A673 (cell line): Measurements from ENCODE around the gene MFAP1. TPM values are rescaled to one million over a fixed set of nuclear protein-coding genes. Genes with fewer than 3 reads are reported as not detected.
A peak's percentile ranks its signal among the peaks of the same experiment; 100 is the strongest.

Source experiments
- BruUV-seq: library from RNA; stranded (reverse); fragments of 400-500 nt; replicated peaks from 2 replicates; lab custom pipeline; 2021; lab: Mats Ljungman, UMichigan
- CTCF ChIA-PET: fragments of 300-600 bp; sonication (Branson Sonifier 250); formaldehyde crosslinking; loops from one replicate; lab custom pipeline; 2022; ENCODE audit warnings: antibody characterized with exemption; lab: Charles Lee
- POLR2A ChIA-PET: fragments of 300-600 bp; sonication (Branson Sonifier 250); formaldehyde crosslinking; loops from one replicate; lab custom pipeline; 2022; ENCODE audit warnings: antibody characterized with exemption; ENCODE audit not compliant: low non-redundant PET; lab: Charles Lee
- DNase-seq: peaks from one replicate; pipeline ENCODE4 v3.0.0-alpha.2; 2015; ENCODE audit warnings: low spot score
- H3K27ac ChIP-seq: fragments of 200-600 bp; sonication (generic); 2 replicates; pipeline ENCODE4 v1.5.1; 2016; ENCODE audit warnings: mixed run types, low read depth, mild to moderate bottlenecking, mixed read lengths, antibody characterized with exemption, low read length; ENCODE audit not compliant: poor library complexity, severe bottlenecking
- H3K27me3 ChIP-seq: fragments of 200-600 bp; sonication (generic); replicated peaks from 2 replicates; pipeline ENCODE4 v1.6.1; 2017; ENCODE audit warnings: mixed run types, low read depth, mild to moderate bottlenecking, mixed read lengths, antibody characterized with exemption, low read length; ENCODE audit not compliant: insufficient read depth, poor library complexity
- H3K36me3 ChIP-seq: fragments of 200-600 bp; sonication (generic); 2 replicates; pipeline ENCODE4 v1.6.1; 2016; ENCODE audit warnings: mixed run types, mild to moderate bottlenecking, mixed read lengths, antibody characterized with exemption, low read length; ENCODE audit not compliant: insufficient read depth, poor library complexity, severe bottlenecking
- H3K4me1 ChIP-seq: fragments of 200-600 bp; sonication (generic); 2 replicates; pipeline ENCODE4 v1.6.1; 2017; ENCODE audit warnings: mixed run types, mild to moderate bottlenecking, mixed read lengths, antibody characterized with exemption, low read length; ENCODE audit not compliant: insufficient read depth, poor library complexity, severe bottlenecking
- H3K4me3 ChIP-seq: fragments of 200-600 bp; sonication (generic); 2 replicates; pipeline ENCODE4 v1.5.1; 2016; ENCODE audit warnings: low read depth, mixed run types, mild to moderate bottlenecking, mixed read lengths, low read length; ENCODE audit not compliant: poor library complexity, severe bottlenecking
- H3K9me3 ChIP-seq: fragments of 200-600 bp; sonication (generic); 2 replicates; pipeline ENCODE4 v1.6.1; 2016; ENCODE audit warnings: mixed run types, low read depth, mild to moderate bottlenecking, mixed read lengths, antibody characterized with exemption, low read length; ENCODE audit not compliant: poor library complexity, severe bottlenecking
- EZH2 ChIP-seq: fragments of 200-600 bp; sonication (generic); IDR thresholded peaks from 2 replicates; pipeline ENCODE4 v1.6.1; 2017; ENCODE audit warnings: borderline replicate concordance, low read depth, mild to moderate bottlenecking, mixed read lengths, antibody characterized with exemption, low read length; ENCODE audit not compliant: poor library complexity, severe bottlenecking
- intact Hi-C: fragments of 100-400 bp; cut with micrococcal nuclease; formaldehyde crosslinking; loops from one replicate; pipeline ENCODE4 v1.10.0; 2022; ENCODE audit not compliant: unreplicated experiment
- total RNA-seq: library from RNA; stranded (reverse); gene quantifications from 2 replicates; pipeline ENCODE4 v1.2.3, GENCODE V29; 2021
- TF ChIP-seq, protein P1 (sequence below): fragments of 300-800, 200-600 bp; sonication (generic); conservative IDR thresholded peaks from 2 replicates; pipeline ENCODE4 v1.5.1; 2017; ENCODE audit warnings: low read depth, mild to moderate bottlenecking, antibody characterized with exemption, low read length, moderate library complexity, mixed read lengths

The MFAP1 gene
- total RNA-seq, 1 experiment from 2014 or later, result 45.4 TPM

DNA sequence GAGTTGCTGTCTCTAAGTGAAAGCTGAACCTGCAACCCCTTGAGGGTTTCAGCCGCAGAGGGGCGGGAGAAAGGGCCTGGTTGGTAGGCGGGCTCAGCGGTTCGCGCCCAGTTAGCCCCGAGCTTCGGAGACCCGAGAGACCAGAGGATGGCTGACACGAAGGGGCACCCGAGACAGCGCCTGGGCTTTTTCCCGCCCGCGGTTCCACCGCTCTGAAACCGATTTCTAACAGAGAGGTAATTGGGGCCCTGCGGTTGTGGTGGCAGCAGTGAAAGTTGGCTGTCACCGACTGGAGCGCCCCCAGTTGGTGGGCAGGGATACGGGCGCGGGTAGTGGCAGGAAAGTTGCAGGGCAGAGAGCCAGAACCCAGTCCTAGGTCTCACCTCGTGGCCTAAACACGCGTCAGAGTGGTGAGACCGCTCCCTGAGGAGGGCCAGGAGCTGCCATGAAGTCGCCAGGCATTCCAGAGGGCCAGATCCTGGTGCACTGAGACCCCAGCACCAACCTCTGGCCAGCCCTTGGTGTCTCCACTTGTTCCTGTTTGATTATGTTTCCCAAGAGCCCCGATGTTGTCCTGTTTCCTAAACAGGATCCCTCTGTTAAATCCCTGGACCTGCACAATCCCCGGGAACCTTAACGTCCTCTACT lies 47.1 kb downstream of the MFAP1 start:
- CTCF ChIA-PET, result interaction anchor here (1.1 kb wide), 1 partner anchor 9 kb away, joined by 3 read pairs; no protein-coding TSS in a partner anchor
- POLR2A ChIA-PET, result no interaction called here
- TSS peak; percentile 43 for BruUV-seq
- no peak for TF ChIP-seq EZH2
- TF ChIP-seq, protein P1, sequence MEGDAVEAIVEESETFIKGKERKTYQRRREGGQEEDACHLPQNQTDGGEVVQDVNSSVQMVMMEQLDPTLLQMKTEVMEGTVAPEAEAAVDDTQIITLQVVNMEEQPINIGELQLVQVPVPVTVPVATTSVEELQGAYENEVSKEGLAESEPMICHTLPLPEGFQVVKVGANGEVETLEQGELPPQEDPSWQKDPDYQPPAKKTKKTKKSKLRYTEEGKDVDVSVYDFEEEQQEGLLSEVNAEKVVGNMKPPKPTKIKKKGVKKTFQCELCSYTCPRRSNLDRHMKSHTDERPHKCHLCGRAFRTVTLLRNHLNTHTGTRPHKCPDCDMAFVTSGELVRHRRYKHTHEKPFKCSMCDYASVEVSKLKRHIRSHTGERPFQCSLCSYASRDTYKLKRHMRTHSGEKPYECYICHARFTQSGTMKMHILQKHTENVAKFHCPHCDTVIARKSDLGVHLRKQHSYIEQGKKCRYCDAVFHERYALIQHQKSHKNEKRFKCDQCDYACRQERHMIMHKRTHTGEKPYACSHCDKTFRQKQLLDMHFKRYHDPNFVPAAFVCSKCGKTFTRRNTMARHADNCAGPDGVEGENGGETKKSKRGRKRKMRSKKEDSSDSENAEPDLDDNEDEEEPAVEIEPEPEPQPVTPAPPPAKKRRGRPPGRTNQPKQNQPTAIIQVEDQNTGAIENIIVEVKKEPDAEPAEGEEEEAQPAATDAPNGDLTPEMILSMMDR, result peak; percentile 94
- Histone ChIP-seq H3K4me1 (peaks cover 11% of the 10 kb centered on the region), H3K27ac (peak overlapping the region; percentile 86), H3K36me3 (peaks cover 10% of the 10 kb centered on the region), H3K9me3 (no peaks in the 10 kb centered on the region), H3K4me3 (peak overlapping the region; percentile 75), H3K27me3 (no peaks in the 10 kb centered on the region)
- peak; percentile 88 for DNase-seq
- intact Hi-C loops, result no loop called here

DNA sequence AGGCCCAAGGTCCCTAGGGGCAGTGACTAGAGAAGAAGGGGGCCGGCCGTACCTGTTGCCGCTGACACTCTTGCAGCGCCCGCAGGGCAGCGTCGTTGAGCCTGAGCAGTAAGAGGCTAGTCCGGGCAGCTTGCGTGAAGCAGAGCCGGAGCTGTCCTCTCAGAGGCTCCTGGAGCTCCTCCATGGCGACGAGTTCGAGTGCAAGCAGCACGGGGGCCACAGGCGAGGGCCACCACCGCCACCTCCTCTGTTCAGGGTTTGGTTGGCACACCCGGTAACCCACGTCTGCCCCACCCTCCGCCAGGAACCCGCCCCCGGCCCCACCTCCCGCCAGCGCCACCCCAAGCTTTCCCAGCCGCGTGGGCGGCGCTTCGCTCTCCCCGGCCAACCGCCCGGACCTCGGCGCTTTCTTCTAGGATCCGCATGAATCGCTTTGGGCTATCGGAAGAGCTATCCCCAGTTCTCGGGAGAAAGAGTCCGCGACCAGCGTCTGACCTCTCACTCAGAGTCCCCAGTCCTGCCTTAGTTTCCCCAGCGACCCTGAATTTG lies 47.7 kb downstream of the MFAP1 start, which contains the start of gene ELL3:
Gene ELL3, minus strand, starts transcription at position 249 of the 549 bp plus-strand sequence. Its CDS starts 65 bp downstream, at position 184.
- H3K27ac ChIP-seq, result peak within 1 kb of the TSS; percentile 86
- intact Hi-C loops, result no loop called here
- peak within 1 kb of the TSS; percentile 75 for H3K4me3 ChIP-seq
- ChIA-PET CTCF (interaction anchor here (0.5 to 1.1 kb wide), 3 partner anchors 9 to 12 kb away, joined by 3 to 7 read pairs (median 4); no protein-coding TSS in a partner anchor), POLR2A (no interaction called here)
- no peak for TF ChIP-seq EZH2
- TF ChIP-seq, protein P1, result no peak
- H3K4me1 ChIP-seq, result peaks cover 11% of the 10 kb centered on the region
- BruUV-seq, result no TSS peak
- DNase-seq, result peak; percentile 87
- no peaks in the 10 kb centered on the region for H3K27me3 ChIP-seq
- H3K36me3 ChIP-seq, result peaks cover 16% of the 10 kb centered on the region
- no peaks in the 10 kb centered on the region for H3K9me3 ChIP-seq

DNA sequence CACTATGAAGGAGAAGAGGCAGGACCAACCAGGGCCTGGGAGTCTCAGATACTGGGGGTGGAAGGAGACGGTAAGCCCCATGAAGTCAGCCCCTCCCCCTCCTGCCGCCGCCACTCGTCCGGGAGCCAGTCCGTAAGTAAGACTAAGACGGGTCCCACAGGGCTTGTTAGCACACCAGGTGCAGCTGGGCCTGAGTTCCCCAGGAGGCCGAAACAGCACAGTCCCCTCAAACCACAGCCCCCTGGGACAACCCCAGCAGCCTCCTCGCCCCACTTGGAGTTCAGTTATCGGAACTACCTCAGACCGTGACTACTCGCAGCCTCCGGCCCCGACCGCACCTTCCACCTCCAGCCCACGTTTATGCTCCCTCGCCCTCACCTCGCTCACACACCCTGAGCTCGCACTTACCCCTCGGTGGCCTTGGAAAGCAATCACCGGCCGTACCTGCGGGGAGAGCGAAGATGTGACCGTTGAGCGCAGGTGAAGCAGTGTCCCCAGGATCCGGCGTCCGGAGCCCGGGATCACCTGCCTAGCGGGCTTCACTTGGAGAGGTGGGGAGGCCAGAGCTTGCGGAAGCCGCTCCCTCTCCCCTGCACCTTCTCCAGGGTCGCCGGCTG lies 48.3 kb downstream of the MFAP1 start:
- ChIA-PET POLR2A (no interaction called here), CTCF (interaction anchor here (0.5 to 1.1 kb wide), 3 partner anchors 8 to 13 kb away, joined by 3 to 7 read pairs (median 4); no protein-coding TSS in a partner anchor)
- Histone ChIP-seq H3K27ac (no peak overlapping the region), H3K9me3 (no peaks in the 10 kb centered on the region), H3K4me1 (peaks cover 11% of the 10 kb centered on the region), H3K4me3 (peak overlapping the region; percentile 75), H3K36me3 (peaks cover 22% of the 10 kb centered on the region), H3K27me3 (no peaks in the 10 kb centered on the region)
- intact Hi-C loops, result no loop called here
- TF ChIP-seq, protein P1, result no peak
- TF ChIP-seq EZH2, result no peak
- no TSS peak for BruUV-seq
- no peak for DNase-seq
